Subcutaneous abdominal adipose tissue (tissue), 5 donors: Measurements from ENCODE around the gene LMNB1.
A peak's percentile ranks its signal among the peaks of the same experiment; 100 is the strongest.

ENCODE experiments used
- H3K27ac ChIP-seq: one replicate; pipeline ENCODE4 v1.7.0; 2013; ENCODE audit warnings: low read depth, mild to moderate bottlenecking, inconsistent platforms, low read length, moderate library complexity
- H3K27me3 ChIP-seq, 5 donors: one replicate each; pipeline ENCODE4 v1.7.0; 2013; ENCODE audit warnings: low read length in 5 of 5, inconsistent platforms in 1 of 5; ENCODE audit not compliant: control insufficient read depth in 5 of 5, insufficient read depth in 4 of 5
- H3K36me3 ChIP-seq, 5 donors: one replicate each; pipeline ENCODE4 v1.7.0; 2013; ENCODE audit warnings: low read length in 5 of 5; ENCODE audit not compliant: control insufficient read depth in 5 of 5, insufficient read depth in 5 of 5
- H3K4me1 ChIP-seq, 5 donors: one replicate each; pipeline ENCODE4 v1.7.0; 2013; ENCODE audit warnings: low read length in 5 of 5, mild to moderate bottlenecking in 3 of 5, moderate library complexity in 1 of 5; ENCODE audit not compliant: control insufficient read depth in 5 of 5, insufficient read depth in 5 of 5
- H3K4me3 ChIP-seq, 5 donors: one replicate each; pipeline ENCODE4 v1.7.0; 2013; ENCODE audit warnings: low read length in 5 of 5, low read depth in 1 of 5
- H3K9ac ChIP-seq, 5 donors: one replicate each; pipeline ENCODE4 v1.7.0; 2013; ENCODE audit warnings: low read length in 5 of 5, mild to moderate bottlenecking in 4 of 5, moderate library complexity in 3 of 5
- H3K9me3 ChIP-seq, 5 donors: one replicate each; pipeline ENCODE4 v1.7.0; 2013; ENCODE audit warnings: low read length in 5 of 5; ENCODE audit not compliant: control insufficient read depth in 5 of 5
- donor health status: healthy.
- donor health status: healthy.
- donor health status: healthy.
- donor health status: healthy.
- donor health status: healthy.

LMNB1 gene

GRCh38 chr5:126846344-126846743 is 69.4 kb downstream of the LMNB1 start:
- Histone ChIP-seq H3K4me1 (peaks cover 10 to 51% (median 41%) of the 10 kb centered on the region in 5 donors), H3K36me3 (no peaks in the 10 kb centered on the region), H3K27ac (peak overlapping the region; percentile 85), H3K27me3 (no peaks in the 10 kb centered on the region), H3K4me3 (no peak overlapping the region), H3K9ac (peak overlapping the region in 3 of 5 donors; percentile 21 to 66 (median 36)), H3K9me3 (no peaks in the 10 kb centered on the region)

- Histone ChIP-seq H3K27ac (peak overlapping the region; percentile 85), H3K9ac (peak overlapping the region in 3 of 5 donors; percentile 21 to 66 (median 36)), H3K4me3 (no peak overlapping the region), H3K27me3 (no peaks in the 10 kb centered on the region), H3K4me1 (peaks cover 12 to 56% (median 43%) of the 10 kb centered on the region in 5 donors), H3K9me3 (no peaks in the 10 kb centered on the region), H3K36me3 (no peaks in the 10 kb centered on the region)
Measured at GRCh38 chr5:126846744-126847455, 70.0 kb downstream of the LMNB1 start.

GRCh38 chr5:126847456-126847820 is 70.5 kb downstream of the LMNB1 start:
- H3K9me3 ChIP-seq: no peaks in the 10 kb centered on the region
- H3K27ac ChIP-seq: peak overlapping the region; percentile 85
- peak overlapping the region in 2 of 5 donors; percentile 26 to 66 for H3K9ac ChIP-seq
- no peaks in the 10 kb centered on the region for H3K36me3 ChIP-seq
- peaks cover 17 to 60% (median 48%) of the 10 kb centered on the region in 5 donors for H3K4me1 ChIP-seq
- H3K4me3 ChIP-seq: no peak overlapping the region
- no peaks in the 10 kb centered on the region for H3K27me3 ChIP-seq

GRCh38 chr5:126847826-126848251 is 70.9 kb downstream of the LMNB1 start:
- H3K27me3 ChIP-seq: no peaks in the 10 kb centered on the region
- H3K9ac ChIP-seq: peak overlapping the region in 2 of 5 donors; percentile 66 to 78
- H3K27ac ChIP-seq: peak overlapping the region; percentile 85
- no peaks in the 10 kb centered on the region for H3K36me3 ChIP-seq
- H3K9me3 ChIP-seq: no peaks in the 10 kb centered on the region
- peaks cover 17 to 64% (median 52%) of the 10 kb centered on the region in 5 donors for H3K4me1 ChIP-seq
- peak overlapping the region in 1 of 5 donors; percentile 22 for H3K4me3 ChIP-seq

GRCh38 chr5:126848253-126848652 is 71.3 kb downstream of the LMNB1 start:
- Histone ChIP-seq H3K4me3 (peak overlapping the region in 2 of 5 donors; percentile 13 to 22), H3K4me1 (peaks cover 17 to 67% (median 54%) of the 10 kb centered on the region in 5 donors), H3K27me3 (no peaks in the 10 kb centered on the region), H3K9me3 (no peaks in the 10 kb centered on the region), H3K27ac (peak overlapping the region; percentile 85), H3K36me3 (no peaks in the 10 kb centered on the region), H3K9ac (peak overlapping the region in 4 of 5 donors; percentile 11 to 78 (median 57))

GRCh38 chr5:126849101-126849678 is 72.3 kb downstream of the LMNB1 start:
- Histone ChIP-seq H3K9ac (peak overlapping the region in 2 of 5 donors; percentile 42 to 78), H3K9me3 (no peaks in the 10 kb centered on the region), H3K36me3 (no peaks in the 10 kb centered on the region), H3K4me1 (peaks cover 17 to 67% (median 54%) of the 10 kb centered on the region in 5 donors), H3K4me3 (no peak overlapping the region), H3K27me3 (no peaks in the 10 kb centered on the region), H3K27ac (peak overlapping the region; percentile 85)

- H3K27me3 ChIP-seq: no peaks in the 10 kb centered on the region
- no peaks in the 10 kb centered on the region for H3K36me3 ChIP-seq
- H3K27ac ChIP-seq: peak overlapping the region; percentile 94
- H3K4me3 ChIP-seq: peak overlapping the region; percentile 12 to 51 (median 37)
- H3K9me3 ChIP-seq: no peaks in the 10 kb centered on the region
- peak overlapping the region in 4 of 5 donors; percentile 57 to 85 (median 74) for H3K9ac ChIP-seq
- peaks cover 17 to 56% (median 43%) of the 10 kb centered on the region in 5 donors for H3K4me1 ChIP-seq
Measured at GRCh38 chr5:126851501-126852011, 74.6 kb downstream of the LMNB1 start.

GRCh38 chr5:126852091-126852571 is 75.2 kb downstream of the LMNB1 start:
- Histone ChIP-seq H3K9me3 (no peaks in the 10 kb centered on the region), H3K9ac (peak overlapping the region in 4 of 5 donors; percentile 57 to 85 (median 74)), H3K4me3 (peak overlapping the region; percentile 12 to 51 (median 37)), H3K27ac (peak overlapping the region; percentile 94), H3K27me3 (no peaks in the 10 kb centered on the region), H3K4me1 (peaks cover 17 to 55% (median 41%) of the 10 kb centered on the region in 5 donors), H3K36me3 (no peaks in the 10 kb centered on the region)

GRCh38 chr5:126852841-126853271 is 75.9 kb downstream of the LMNB1 start:
- peak overlapping the region in 2 of 5 donors; percentile 11 to 75 for H3K9ac ChIP-seq
- H3K9me3 ChIP-seq: no peaks in the 10 kb centered on the region
- H3K36me3 ChIP-seq: no peaks in the 10 kb centered on the region
- peaks cover 19 to 54% (median 42%) of the 10 kb centered on the region in 5 donors for H3K4me1 ChIP-seq
- H3K27me3 ChIP-seq: no peaks in the 10 kb centered on the region
- H3K27ac ChIP-seq: peak overlapping the region; percentile 94
- peak overlapping the region in 1 of 5 donors; percentile 0 for H3K4me3 ChIP-seq
